VCaP (cell line): ENCODE results near the gene ANKRD53.

ENCODE experiments used
- H3K27ac ChIP-seq: fragments of 450-650 bp; 2 replicates; pipeline ENCODE4 v1.5.1; 2017
- TF ChIP-seq, protein P1 (sequence below): fragments of 450-650 bp; conservative IDR thresholded peaks from 2 replicates; pipeline ENCODE4 v1.5.1; 2017; ENCODE audit warnings: mild to moderate bottlenecking, moderate library complexity

Gene ANKRD53

DNA sequence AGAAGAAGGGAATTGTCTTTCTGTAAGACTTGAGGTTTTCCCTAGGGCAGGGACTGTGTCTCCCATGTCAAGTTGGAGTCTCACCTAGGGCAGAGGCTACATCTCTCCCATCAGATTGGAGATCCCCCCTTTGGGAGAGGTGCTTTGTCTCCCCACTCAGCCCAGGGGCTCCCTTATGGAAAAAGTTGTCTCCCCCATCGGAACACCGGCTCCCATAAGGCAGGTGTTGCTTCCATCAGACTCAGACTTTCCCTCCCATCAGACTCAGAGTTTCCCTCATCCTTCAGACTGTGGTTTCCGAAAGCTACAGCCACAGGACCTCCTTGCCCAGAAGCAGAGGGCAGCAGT, 5.8 kb downstream of the ANKRD53 start:
- TF ChIP-seq, protein P1, sequence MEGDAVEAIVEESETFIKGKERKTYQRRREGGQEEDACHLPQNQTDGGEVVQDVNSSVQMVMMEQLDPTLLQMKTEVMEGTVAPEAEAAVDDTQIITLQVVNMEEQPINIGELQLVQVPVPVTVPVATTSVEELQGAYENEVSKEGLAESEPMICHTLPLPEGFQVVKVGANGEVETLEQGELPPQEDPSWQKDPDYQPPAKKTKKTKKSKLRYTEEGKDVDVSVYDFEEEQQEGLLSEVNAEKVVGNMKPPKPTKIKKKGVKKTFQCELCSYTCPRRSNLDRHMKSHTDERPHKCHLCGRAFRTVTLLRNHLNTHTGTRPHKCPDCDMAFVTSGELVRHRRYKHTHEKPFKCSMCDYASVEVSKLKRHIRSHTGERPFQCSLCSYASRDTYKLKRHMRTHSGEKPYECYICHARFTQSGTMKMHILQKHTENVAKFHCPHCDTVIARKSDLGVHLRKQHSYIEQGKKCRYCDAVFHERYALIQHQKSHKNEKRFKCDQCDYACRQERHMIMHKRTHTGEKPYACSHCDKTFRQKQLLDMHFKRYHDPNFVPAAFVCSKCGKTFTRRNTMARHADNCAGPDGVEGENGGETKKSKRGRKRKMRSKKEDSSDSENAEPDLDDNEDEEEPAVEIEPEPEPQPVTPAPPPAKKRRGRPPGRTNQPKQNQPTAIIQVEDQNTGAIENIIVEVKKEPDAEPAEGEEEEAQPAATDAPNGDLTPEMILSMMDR: no peak
- no peak overlapping the region for H3K27ac ChIP-seq

DNA sequence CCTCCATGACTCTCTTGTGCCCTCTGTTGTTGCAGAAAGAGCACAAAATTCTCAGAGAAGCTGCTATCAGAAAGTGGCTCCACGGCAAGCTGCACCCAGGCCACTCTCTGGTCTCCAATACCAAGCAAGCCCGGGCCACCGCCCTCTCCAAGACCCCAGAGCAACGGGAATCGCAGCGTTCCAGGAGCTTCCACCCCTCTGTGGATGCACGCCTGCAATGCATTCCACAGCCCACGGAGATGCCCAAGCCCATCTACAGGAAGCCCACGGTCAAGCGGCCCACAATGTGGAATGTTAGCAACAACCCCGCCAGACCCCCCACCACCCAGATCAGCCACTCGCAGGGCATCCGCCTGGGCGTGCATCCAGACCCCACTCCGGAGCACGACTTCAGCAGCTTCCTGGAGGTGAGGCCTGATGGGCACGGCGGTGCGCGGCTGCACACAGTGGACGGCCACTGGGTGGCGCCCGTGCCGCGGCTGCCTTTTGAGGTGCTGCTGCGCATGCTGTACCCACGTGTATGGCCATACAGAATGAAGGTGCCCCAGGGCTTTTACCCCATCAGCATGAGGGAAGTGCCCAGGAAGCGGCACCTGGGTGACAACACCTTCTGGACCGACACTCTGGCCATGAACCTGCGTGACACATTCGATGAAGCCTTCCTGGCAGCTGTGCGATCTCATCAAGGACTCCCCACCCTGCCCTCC, 6.3 kb downstream of the ANKRD53 start:
- TF ChIP-seq, protein P1: peak; percentile 30
- H3K27ac ChIP-seq: no peak overlapping the region

DNA sequence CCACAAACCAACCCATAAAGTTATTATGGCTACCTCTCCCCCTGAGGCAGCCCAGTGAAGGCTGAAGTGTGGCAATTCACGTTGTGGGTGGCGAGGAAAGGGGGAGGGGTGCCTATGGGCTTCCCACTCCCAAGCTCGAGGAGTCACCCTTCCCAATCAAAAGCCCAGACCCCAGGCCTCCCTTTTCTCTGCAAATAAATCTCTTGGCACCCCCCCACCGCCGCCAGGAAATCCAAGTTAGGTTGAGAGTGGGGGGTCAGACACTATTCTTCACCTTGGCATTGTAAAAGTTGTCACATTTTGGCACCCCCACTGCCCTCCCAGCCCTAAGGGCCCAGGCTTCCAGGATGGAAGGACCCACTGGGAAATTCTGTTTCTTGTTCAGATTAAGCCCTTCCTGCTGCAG, 6.9 kb downstream of the ANKRD53 start:
- H3K27ac ChIP-seq: no peak overlapping the region
- TF ChIP-seq, protein P1: no peak; the same call in 1 of the 2 replicates

DNA sequence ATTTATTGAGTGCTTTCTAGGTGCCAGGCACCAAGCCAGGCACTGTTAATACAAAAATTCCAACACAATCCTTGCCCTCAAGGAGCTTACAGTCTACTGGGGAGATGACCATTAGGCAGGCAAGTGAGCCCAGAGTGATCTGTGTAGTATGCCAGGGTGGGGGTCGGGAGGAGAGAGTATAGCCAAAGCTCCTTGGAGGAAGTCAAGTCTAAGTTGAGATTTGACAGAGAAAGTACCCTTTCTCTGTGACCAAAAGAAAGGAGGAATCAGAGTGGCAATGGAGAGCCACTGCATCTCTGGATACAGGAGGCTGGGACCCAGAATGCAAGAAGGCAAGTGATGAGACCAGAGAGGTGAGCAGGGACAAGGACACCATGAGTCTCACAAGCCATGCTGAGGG, 7.5 kb downstream of the ANKRD53 start:
- no peak overlapping the region for H3K27ac ChIP-seq
- TF ChIP-seq, protein P1: no peak

DNA sequence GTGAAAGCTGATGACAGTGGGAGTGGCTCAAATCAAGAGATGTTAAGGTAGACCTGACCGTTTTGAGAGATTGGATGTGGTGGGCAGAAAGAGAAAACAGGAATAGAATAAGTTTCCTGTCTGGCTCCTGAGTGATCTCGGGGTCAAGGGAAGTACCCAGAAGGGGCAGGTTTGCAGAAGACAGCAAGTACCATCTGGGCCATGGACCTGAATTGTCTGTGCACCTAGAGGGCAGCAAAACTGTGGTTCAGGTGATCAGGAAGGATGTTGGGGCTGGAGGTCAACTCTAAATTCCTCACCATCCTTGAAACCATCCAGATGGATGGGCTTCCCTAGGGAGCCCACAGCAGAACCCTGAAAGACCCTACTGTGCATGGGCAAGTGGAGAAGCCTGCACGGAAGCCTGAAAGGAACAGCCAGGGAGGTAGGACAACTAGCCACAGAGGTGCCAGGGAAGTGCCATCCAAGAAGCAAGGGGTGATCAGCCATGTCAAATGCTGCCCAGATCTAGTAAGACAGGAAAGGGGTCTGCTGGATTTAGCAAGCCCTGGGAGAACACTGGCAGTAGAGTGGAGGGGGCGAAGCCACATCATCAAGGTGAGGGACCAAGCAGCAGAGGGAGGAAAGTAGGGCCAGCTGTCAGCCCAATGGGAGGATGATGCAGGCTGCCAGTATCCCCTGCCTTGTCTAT, 8.2 kb downstream of the ANKRD53 start:
- no peak overlapping the region for H3K27ac ChIP-seq
- TF ChIP-seq, protein P1: no peak

DNA sequence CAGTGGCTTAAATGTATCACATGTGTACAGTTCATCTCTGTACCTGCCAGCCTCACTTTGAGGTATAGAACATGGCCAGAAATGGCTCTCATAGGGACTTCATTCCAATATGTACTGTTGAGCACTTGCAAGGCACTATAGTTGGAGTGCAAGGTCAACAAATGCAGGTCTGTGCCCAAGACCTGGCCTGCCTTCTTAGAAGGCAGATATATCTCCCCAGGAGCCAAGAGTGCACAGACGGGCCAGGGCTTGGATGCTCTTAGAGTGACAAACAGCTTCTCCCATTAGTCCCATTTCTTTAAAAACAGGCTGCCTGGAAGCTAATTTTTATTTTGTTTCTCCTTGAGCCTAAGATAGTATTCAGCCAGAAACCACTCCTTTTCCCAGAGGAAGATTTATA, 9.0 kb downstream of the ANKRD53 start:
- H3K27ac ChIP-seq: no peak overlapping the region
- TF ChIP-seq, protein P1: no peak

DNA sequence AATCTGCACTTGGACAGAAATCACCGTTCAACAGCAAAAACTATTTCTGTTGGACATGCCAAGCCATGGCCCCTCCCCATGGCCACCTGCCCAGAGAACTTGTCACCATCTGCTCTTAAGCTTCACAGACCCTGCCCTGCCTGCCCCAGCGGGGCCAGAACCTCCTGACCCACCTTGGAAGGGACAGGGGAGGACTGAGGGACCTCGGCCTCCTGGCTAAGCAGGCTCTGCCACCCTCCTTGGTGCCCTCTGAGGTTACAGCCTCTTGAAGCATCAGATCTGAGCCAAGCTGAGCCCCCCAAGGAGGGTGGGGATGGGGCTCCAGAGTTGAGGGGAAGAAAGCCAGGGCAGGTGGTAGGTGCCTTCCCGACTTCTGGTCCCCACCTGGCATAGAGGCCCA, 9.7 kb downstream of the ANKRD53 start:
- TF ChIP-seq, protein P1: no peak
- H3K27ac ChIP-seq: no peak overlapping the region
